GM18873 (cell line): ENCODE measurements around the gene TMEM145.

Experiments used
- ATAC-seq: cut with Tn5 transposase; IDR thresholded peaks from one replicate; pipeline ENCODE4 v1.9.1; 2021; ENCODE audit warnings: mild to moderate bottlenecking, moderate library complexity, moderate number of reproducible peaks; ENCODE audit not compliant: unreplicated experiment, low FRiP score

TMEM145 gene

GRCh38 chr19:42355896-42356295, 42.8 kb downstream of the TMEM145 start:
- no peak for ATAC-seq

- no peak for ATAC-seq
These were observed 43.6 kb downstream of the TMEM145 start for GRCh38 chr19:42356686-42357085.

- ATAC-seq = no peak
These were observed 44.2 kb downstream of the TMEM145 start for GRCh38 chr19:42357290-42357689.

GRCh38 chr19:42360787-42361544, 47.9 kb downstream of the TMEM145 start:
- no peak for ATAC-seq

GRCh38 chr19:42361545-42361910, 48.4 kb downstream of the TMEM145 start:
- ATAC-seq = no peak

GRCh38 chr19:42362342-42362741, 49.2 kb downstream of the TMEM145 start:
- ATAC-seq = no peak

- ATAC-seq = no peak
These were observed 49.9 kb downstream of the TMEM145 start for GRCh38 chr19:42362891-42363440.

- ATAC-seq = no peak
These were observed 50.7 kb downstream of the TMEM145 start for GRCh38 chr19:42363614-42364346.

GRCh38 chr19:42366673-42367072, 53.6 kb downstream of the TMEM145 start:
- ATAC-seq = no peak

- no peak for ATAC-seq
These were observed 54.8 kb downstream of the TMEM145 start for GRCh38 chr19:42367929-42368328.

- no peak for ATAC-seq
These were observed 55.3 kb downstream of the TMEM145 start for GRCh38 chr19:42368360-42368759.

GRCh38 chr19:42368765-42369164, 55.7 kb downstream of the TMEM145 start:
- no peak for ATAC-seq

- ATAC-seq = no peak
These were observed 56.4 kb downstream of the TMEM145 start for GRCh38 chr19:42369433-42370067.

- no peak for ATAC-seq
These were observed 57.0 kb downstream of the TMEM145 start for GRCh38 chr19:42370068-42370520.

GRCh38 chr19:42370626-42371175, 57.6 kb downstream of the TMEM145 start:
- ATAC-seq = no peak
